Suprapubic skin (tissue), 3 donors: ENCODE results near the gene ELK4.

Source experiments
- POLR2A ChIP-seq, 2 donors: fragments of 450-650 bp; IDR thresholded peaks; one replicate each; pipeline ENCODE4 v1.6.1; 2017; ENCODE audit warnings: antibody characterized with exemption in 2 of 2, mild to moderate bottlenecking in 2 of 2, moderate library complexity in 2 of 2
- TF ChIP-seq, protein P1 (sequence below), 2 donors: fragments of 200-600 bp in 1 of 2; fragments of 450-650 bp in 1 of 2; sonication (generic) in 1 of 2; IDR thresholded peaks; one replicate each; pipeline ENCODE4 v1.5.1; 2016 to 2019; ENCODE audit warnings: antibody characterized with exemption in 2 of 2, mild to moderate bottlenecking in 1 of 2, moderate library complexity in 1 of 2

DNA sequence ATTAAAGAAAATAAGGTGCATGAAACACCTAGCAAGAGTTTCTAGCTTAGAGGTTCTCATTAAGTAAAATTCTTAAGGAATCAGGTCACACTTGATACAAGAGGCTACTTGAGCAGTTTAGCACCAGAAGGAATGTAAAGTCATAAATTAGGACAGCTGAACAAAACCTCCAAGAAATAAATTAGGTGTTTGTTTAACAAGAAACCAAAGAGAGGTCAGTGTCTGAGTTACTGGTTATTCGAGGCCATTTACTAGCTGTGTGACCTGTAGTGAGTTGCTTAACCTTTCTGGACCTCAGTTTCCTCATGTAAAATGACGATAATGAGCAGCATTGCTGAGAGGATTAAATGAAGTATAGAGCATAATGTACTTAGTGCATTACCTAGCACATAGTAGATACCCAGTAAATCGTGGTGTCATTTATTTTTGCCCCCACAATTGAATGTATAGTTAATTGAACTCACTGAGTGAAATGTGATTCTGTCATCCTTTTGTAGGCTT, 908 bp upstream of the ELK4 start:
- TF ChIP-seq, protein P1, sequence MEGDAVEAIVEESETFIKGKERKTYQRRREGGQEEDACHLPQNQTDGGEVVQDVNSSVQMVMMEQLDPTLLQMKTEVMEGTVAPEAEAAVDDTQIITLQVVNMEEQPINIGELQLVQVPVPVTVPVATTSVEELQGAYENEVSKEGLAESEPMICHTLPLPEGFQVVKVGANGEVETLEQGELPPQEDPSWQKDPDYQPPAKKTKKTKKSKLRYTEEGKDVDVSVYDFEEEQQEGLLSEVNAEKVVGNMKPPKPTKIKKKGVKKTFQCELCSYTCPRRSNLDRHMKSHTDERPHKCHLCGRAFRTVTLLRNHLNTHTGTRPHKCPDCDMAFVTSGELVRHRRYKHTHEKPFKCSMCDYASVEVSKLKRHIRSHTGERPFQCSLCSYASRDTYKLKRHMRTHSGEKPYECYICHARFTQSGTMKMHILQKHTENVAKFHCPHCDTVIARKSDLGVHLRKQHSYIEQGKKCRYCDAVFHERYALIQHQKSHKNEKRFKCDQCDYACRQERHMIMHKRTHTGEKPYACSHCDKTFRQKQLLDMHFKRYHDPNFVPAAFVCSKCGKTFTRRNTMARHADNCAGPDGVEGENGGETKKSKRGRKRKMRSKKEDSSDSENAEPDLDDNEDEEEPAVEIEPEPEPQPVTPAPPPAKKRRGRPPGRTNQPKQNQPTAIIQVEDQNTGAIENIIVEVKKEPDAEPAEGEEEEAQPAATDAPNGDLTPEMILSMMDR (IDR thresholded peaks at IDR 0.05): no peak
- no peak for TF ChIP-seq POLR2A (IDR thresholded peaks at IDR 0.05)
